H9 (cell line): ENCODE data around the gene CNIH2. TPM values are rescaled to one million over a fixed set of nuclear protein-coding genes. Genes with fewer than 3 reads are reported as not detected.
A peak's percentile ranks its signal among the peaks of the same experiment; 100 is the strongest.

Experiments used
- DNase-seq: peaks from one replicate; pipeline ENCODE4 v3.0.0-alpha.2; 2017
- H2AFZ ChIP-seq: one replicate; pipeline ENCODE4 v1.6.1; 2013; ENCODE audit warnings: mild to moderate bottlenecking, low read length, control low read depth, moderate library complexity
- H2AK5ac ChIP-seq: 2 replicates; pipeline ENCODE4 v1.6.1; 2013; ENCODE audit warnings: low read length, control low read depth, mixed read lengths; ENCODE audit not compliant: insufficient read length
- H2BK120ac ChIP-seq: one replicate; pipeline ENCODE4 v1.6.1; 2013; ENCODE audit warnings: low read depth, mild to moderate bottlenecking, low read length, control low read depth, inconsistent platforms; ENCODE audit not compliant: poor library complexity, severe bottlenecking
- H2BK12ac ChIP-seq: 2 replicates; pipeline ENCODE4 v1.6.1; 2013; ENCODE audit warnings: low read length, control low read depth, mixed read lengths, low read depth; ENCODE audit not compliant: insufficient read length
- H2BK15ac ChIP-seq: 2 replicates; pipeline ENCODE4 v1.6.1; 2013; ENCODE audit warnings: low read depth, low read length, control low read depth
- H2BK20ac ChIP-seq: one replicate; pipeline ENCODE4 v1.6.1; 2013; ENCODE audit warnings: low read depth, mild to moderate bottlenecking, low read length, control low read depth, inconsistent platforms; ENCODE audit not compliant: poor library complexity, severe bottlenecking
- H2BK5ac ChIP-seq: 2 replicates; pipeline ENCODE4 v1.6.1; 2013; ENCODE audit warnings: low read length, control low read depth, mixed read lengths; ENCODE audit not compliant: insufficient read length
- H3K14ac ChIP-seq: 2 replicates; pipeline ENCODE4 v1.6.1; 2013; ENCODE audit warnings: low read length, control low read depth; ENCODE audit not compliant: insufficient read depth
- H3K18ac ChIP-seq: 2 replicates; pipeline ENCODE4 v1.6.1; 2013; ENCODE audit warnings: low read depth, mild to moderate bottlenecking, mixed read lengths, low read length, control low read depth; ENCODE audit not compliant: insufficient read length
- H3K23ac ChIP-seq: 2 replicates; pipeline ENCODE4 v1.6.1; 2013; ENCODE audit warnings: low read length, control low read depth, mixed read lengths, low read depth; ENCODE audit not compliant: insufficient read length
- H3K23me2 ChIP-seq: 2 replicates; pipeline ENCODE4 v1.6.1; 2013; ENCODE audit warnings: low read depth, mild to moderate bottlenecking, mixed read lengths, low read length, control low read depth; ENCODE audit not compliant: insufficient read length, poor library complexity, severe bottlenecking
- H3K27ac ChIP-seq: 2 replicates; pipeline ENCODE4 v1.5.1; 2013; ENCODE audit warnings: low read length, control low read depth, mixed read lengths, low read depth; ENCODE audit not compliant: insufficient read length
- H3K27me3 ChIP-seq: 2 replicates; pipeline ENCODE4 v1.6.1; 2013; ENCODE audit warnings: low read length, control low read depth, inconsistent platforms; ENCODE audit not compliant: insufficient read depth
- H3K4ac ChIP-seq: 2 replicates; pipeline ENCODE4 v1.6.1; 2013; ENCODE audit warnings: low read depth, mild to moderate bottlenecking, control low read depth, inconsistent platforms, low read length, moderate library complexity
- H3K4me1 ChIP-seq: 2 replicates; pipeline ENCODE4 v1.6.1; 2013; ENCODE audit warnings: low read length, control low read depth, inconsistent platforms; ENCODE audit not compliant: insufficient read depth
- H3K4me2 ChIP-seq: 2 replicates; pipeline ENCODE4 v1.6.1; 2013; ENCODE audit warnings: low read length, control low read depth, mixed read lengths; ENCODE audit not compliant: insufficient read length, insufficient read depth
- H3K56ac ChIP-seq: 2 replicates; pipeline ENCODE4 v1.6.1; 2013; ENCODE audit warnings: low read depth, mild to moderate bottlenecking, mixed read lengths, low read length, control low read depth; ENCODE audit not compliant: insufficient read length
- H3K79me1 ChIP-seq: 2 replicates; pipeline ENCODE4 v1.6.1; 2013; ENCODE audit warnings: low read depth, mild to moderate bottlenecking, moderate library complexity, low read length, control low read depth, inconsistent platforms; ENCODE audit not compliant: insufficient read depth, poor library complexity, severe bottlenecking
- H3K79me2 ChIP-seq: 2 replicates; pipeline ENCODE4 v1.6.1; 2013; ENCODE audit warnings: low read length, control low read depth, inconsistent platforms; ENCODE audit not compliant: insufficient read depth
- H3K9ac ChIP-seq: 2 replicates; pipeline ENCODE4 v1.6.1; 2013; ENCODE audit warnings: low read length, control low read depth, mixed read lengths; ENCODE audit not compliant: insufficient read length; ENCODE audit errors: extremely low read depth
- H3K9me3 ChIP-seq: one replicate; pipeline ENCODE4 v1.6.1; 2013; ENCODE audit warnings: low read depth, low read length, inconsistent platforms; ENCODE audit not compliant: control insufficient read depth
- H3T11ph ChIP-seq: one replicate; pipeline ENCODE4 v1.6.1; 2013; ENCODE audit warnings: mild to moderate bottlenecking, low read length, control low read depth, inconsistent platforms
- H4K20me1 ChIP-seq: one replicate; pipeline ENCODE4 v1.6.1; 2013; ENCODE audit not compliant: control insufficient read depth, insufficient read length, insufficient read depth
- H4K5ac ChIP-seq: 2 replicates; pipeline ENCODE4 v1.6.1; 2013; ENCODE audit warnings: low read depth, mild to moderate bottlenecking, mixed read lengths, low read length, control low read depth; ENCODE audit not compliant: insufficient read length
- H4K8ac ChIP-seq: replicated peaks from 2 replicates; pipeline ENCODE4 v1.6.1; 2013; ENCODE audit warnings: low read length, control low read depth, mixed read lengths, low read depth; ENCODE audit not compliant: insufficient read length
- H4K91ac ChIP-seq: 2 replicates; pipeline ENCODE4 v1.6.1; 2013; ENCODE audit warnings: low read depth, mild to moderate bottlenecking, moderate library complexity, mixed read lengths, low read length, control low read depth; ENCODE audit not compliant: insufficient read length
- H3K27ac Mint-ChIP-seq, 3 experiments: 2 replicates in 2 of 3; 3 replicates in 1 of 3; pipeline ENCODE4 v1.8.0; 2020 to 2021; ENCODE audit warnings: mixed read lengths in 3 of 3, mild to moderate bottlenecking in 1 of 3, moderate library complexity in 1 of 3
- H3K27me3 Mint-ChIP-seq: 2 replicates; pipeline ENCODE4 v1.8.0; 2021; ENCODE audit warnings: low read depth, mild to moderate bottlenecking, moderate library complexity, mixed read lengths
- H3K36me3 Mint-ChIP-seq, 3 experiments: 2 replicates in 2 of 3; 3 replicates in 1 of 3; pipeline ENCODE4 v1.8.0; 2020 to 2021; ENCODE audit warnings: low read depth in 3 of 3, mixed read lengths in 3 of 3; ENCODE audit not compliant: insufficient read depth in 1 of 3
- H3K4me1 Mint-ChIP-seq, 2 experiments: 2 replicates each; pipeline ENCODE4 v1.8.0; 2020; ENCODE audit warnings: mixed read lengths in 2 of 2
- H3K4me3 Mint-ChIP-seq, 2 experiments: 2 replicates in 1 of 2; 3 replicates in 1 of 2; pipeline ENCODE4 v1.8.0; 2020 to 2021; ENCODE audit warnings: mild to moderate bottlenecking in 2 of 2, mixed read lengths in 2 of 2, moderate library complexity in 1 of 2
- H3K9me3 Mint-ChIP-seq, 2 experiments: 2 replicates in 1 of 2; 3 replicates in 1 of 2; pipeline ENCODE4 v1.8.0; 2020; ENCODE audit warnings: mild to moderate bottlenecking in 2 of 2, mixed read lengths in 2 of 2, moderate library complexity in 1 of 2
- CTCF ChIP-seq: fragments of 200-600 bp; sonication (generic); conservative IDR thresholded peaks from 3 replicates; pipeline ENCODE4 v1.8.0; 2021; ENCODE audit warnings: antibody characterized with exemption, mild to moderate bottlenecking
- WGBS: extraction: QIAGEN DNeasy Blood & Tissue Kit; methylation state at CpG from one replicate; pipeline ENCODE4 v1.1.7; 2013; ENCODE audit warnings: missing lambda C conversion rate, low lambda C conversion rate, mixed read lengths; ENCODE audit not compliant: insufficient read length; ENCODE audit errors: extremely low coverage; 5-methylcytosine and 5-hydroxymethylcytosine counted together
- total RNA-seq: library from RNA; stranded (reverse); gene quantifications from 2 replicates; pipeline ENCODE4 v1.2.1, GENCODE V29; 2021

CNIH2 gene
- total RNA-seq, 1 experiment from 2014 or later: 12.0 TPM

- Histone ChIP-seq H3K23me2 (peaks cover 2% of the 10 kb centered on the region), H3K4me1 (peaks cover 2% of the 10 kb centered on the region; the same call in 1 of the 2 replicates), H2BK5ac (no peak overlapping the region), H2BK120ac (no peak overlapping the region), H3K4ac (no peak overlapping the region), H3K79me1 (no peaks in the 10 kb centered on the region), H3T11ph (no peak overlapping the region), H2BK12ac (no peak overlapping the region), H3K27ac (no peak overlapping the region), H4K20me1 (no peaks in the 10 kb centered on the region), H2AK5ac (no peak overlapping the region), H4K91ac (no peak overlapping the region), H4K8ac (no peak overlapping the region), H3K14ac (no peak overlapping the region; the same call in 1 of the 2 replicates), H2BK15ac (no peak overlapping the region), H3K4me2 (peak overlapping the region; percentile 7), H3K27me3 (no peaks in the 10 kb centered on the region), H3K79me2 (no peaks in the 10 kb centered on the region), H3K9ac (no peak overlapping the region), H3K56ac (no peak overlapping the region), H4K5ac (no peak overlapping the region), H2BK20ac (no peak overlapping the region), H3K23ac (no peak overlapping the region), H3K18ac (peak overlapping the region; percentile 69), H3K9me3 (no peaks in the 10 kb centered on the region), H2AFZ (no peak overlapping the region)
- Mint-ChIP-seq H3K36me3 (peaks cover 8 to 18% (median 16%) of the 10 kb centered on the region in 3 experiments), H3K27ac (peak overlapping the region in 2 of 3 experiments; percentile 70 to 83; a peak in 1 of 7 replicates), H3K27me3 (peaks cover 29% of the 10 kb centered on the region), H3K4me3 (peak overlapping the region; percentile 42 to 69; a peak in 3 of 5 replicates), H3K4me1 (peaks cover 23 to 31% of the 10 kb centered on the region in 2 experiments), H3K9me3 (peaks cover 14 to 20% of the 10 kb centered on the region in 2 experiments)
- TF ChIP-seq CTCF: no peak
- no CpG with 5 or more reads among the region's 16 CpGs for WGBS
- peak; percentile 66 for DNase-seq
Observed at GRCh38 chr11:66317723-66318599, 40.0 kb downstream of the CNIH2 start.
